ENCODE measurements around the gene SLC22A23.

Gene SLC22A23, protein sequence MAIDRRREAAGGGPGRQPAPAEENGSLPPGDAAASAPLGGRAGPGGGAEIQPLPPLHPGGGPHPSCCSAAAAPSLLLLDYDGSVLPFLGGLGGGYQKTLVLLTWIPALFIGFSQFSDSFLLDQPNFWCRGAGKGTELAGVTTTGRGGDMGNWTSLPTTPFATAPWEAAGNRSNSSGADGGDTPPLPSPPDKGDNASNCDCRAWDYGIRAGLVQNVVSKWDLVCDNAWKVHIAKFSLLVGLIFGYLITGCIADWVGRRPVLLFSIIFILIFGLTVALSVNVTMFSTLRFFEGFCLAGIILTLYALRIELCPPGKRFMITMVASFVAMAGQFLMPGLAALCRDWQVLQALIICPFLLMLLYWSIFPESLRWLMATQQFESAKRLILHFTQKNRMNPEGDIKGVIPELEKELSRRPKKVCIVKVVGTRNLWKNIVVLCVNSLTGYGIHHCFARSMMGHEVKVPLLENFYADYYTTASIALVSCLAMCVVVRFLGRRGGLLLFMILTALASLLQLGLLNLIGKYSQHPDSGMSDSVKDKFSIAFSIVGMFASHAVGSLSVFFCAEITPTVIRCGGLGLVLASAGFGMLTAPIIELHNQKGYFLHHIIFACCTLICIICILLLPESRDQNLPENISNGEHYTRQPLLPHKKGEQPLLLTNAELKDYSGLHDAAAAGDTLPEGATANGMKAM

DNA sequence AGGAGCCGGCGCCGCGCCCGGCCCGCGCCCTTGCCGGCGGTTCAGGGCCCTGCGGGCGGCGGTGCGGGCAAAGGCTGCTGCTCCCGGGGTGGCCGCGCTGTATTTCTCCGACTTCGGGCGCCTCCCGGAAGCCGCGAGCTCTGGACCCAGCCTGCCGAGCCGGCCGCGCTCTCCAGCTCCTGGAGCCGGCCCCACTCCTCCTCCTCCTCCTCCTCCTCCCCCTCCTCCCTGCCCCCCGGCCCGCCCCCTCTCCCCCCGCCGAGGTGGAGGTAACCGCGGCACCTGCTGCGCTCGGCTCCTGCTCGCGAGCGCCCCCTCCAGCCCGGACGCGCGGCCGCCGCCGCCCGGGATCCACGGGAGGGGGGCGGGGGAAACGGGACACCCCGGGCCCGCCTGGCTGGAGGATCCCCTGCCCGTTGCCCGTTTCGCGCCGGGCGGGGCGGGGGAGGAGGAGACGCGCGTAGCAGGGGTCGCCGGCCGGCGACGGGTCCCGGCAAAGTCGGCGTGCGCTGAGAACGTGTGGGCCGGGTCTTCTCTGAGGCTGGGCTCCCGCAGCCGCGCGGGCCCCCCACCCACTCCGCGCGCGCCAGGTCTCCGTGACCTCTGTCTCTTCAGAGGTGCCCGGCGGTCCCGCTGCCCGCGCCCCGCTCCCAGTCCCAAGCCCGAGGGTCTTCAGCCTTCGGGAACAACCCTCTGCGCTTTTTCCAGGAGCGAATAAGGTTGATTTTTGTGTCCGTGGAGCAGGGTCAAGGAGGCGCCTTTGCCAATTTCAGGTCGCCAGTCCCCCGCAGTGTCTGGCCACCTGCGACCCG lies at the start of gene SLC22A23:
Gene SLC22A23 (minus strand): TSS at position 153 of the 812 bp plus-strand sequence. CDS start 491 bp downstream, outside the sequence.
- no peak for DNase-seq

DNA sequence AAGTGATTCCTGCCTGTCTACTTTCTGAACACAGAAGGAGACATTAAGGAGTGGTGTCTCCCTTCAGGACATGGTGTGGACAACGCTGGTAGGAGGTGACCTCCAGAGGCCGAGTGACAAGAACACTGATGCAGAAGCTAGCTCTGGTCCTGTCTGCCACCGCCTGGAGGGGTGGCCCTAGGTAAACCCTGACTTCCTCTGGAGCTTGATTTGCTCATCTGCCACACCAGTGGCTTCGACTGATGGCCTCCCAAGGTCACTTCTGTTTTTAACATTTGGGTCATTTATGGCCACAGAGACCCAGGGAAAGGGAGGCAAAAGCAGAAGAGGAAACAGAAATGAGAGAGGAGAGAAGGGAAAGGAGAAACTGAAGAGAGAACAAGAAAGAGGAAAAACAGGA lies 49.4 kb upstream of the SLC22A23 start:
- no peak for DNase-seq

- no peak for DNase-seq
These were observed 48.3 kb upstream of the SLC22A23 start for GRCh38 chr6:3504938-3505805.

DNA sequence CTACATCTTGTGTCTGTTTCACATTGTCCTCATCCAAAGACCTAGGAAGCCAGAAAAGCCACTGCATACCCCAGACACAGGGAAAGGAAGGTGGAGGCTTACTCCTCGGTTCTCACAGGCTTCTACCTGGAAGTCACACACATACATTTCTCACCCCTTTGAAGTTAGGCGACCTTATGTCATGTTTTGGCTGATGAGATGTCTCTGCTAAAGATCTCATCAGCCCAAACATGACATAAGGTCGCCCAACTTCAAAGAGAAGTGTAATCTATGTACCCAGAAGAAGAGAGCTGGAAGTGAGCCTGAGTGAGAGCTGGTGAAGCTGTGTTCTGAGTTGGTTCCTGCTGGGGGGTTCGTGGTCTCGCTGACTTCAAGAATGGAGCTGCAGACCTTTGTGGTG lies 47.5 kb upstream of the SLC22A23 start:
- DNase-seq, result no peak

- no peak for DNase-seq
These were observed 45.1 kb upstream of the SLC22A23 start for GRCh38 chr6:3501826-3502500.

DNA sequence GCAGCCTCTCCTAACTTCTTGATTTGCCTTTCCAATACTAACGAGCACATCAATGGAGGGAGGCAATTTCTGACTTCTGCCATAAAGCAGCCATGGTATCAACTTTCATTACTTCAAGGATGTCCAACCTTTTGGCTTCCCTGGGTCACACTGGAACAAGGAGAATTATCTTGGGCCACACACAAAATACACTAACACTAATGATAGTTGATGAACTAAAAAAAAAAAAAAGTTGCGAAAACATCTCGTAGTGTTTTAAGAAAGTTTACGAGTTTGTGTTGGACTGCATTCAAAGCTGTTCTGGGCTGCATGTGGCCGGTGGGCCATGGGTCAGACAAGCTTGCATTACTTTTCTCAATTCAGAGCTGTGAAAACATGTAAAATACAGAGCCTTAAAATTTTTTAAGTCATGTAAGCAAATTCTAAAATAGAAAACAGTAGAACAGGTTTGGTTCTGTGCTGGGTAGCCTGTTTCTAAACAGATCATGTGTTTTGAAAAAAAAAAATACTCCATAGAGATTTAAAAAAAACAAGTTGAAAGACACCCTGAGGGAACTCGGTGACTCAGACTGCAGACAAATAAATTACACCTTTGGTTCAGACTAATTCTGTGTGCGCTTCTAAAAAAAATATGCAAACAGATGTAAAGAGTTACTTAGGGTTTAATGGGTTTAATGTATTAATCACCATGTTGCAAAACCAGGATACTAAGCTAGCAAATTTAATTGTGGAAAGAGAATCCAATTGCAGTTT lies 43.6 kb upstream of the SLC22A23 start:
- DNase-seq, result no peak

DNA sequence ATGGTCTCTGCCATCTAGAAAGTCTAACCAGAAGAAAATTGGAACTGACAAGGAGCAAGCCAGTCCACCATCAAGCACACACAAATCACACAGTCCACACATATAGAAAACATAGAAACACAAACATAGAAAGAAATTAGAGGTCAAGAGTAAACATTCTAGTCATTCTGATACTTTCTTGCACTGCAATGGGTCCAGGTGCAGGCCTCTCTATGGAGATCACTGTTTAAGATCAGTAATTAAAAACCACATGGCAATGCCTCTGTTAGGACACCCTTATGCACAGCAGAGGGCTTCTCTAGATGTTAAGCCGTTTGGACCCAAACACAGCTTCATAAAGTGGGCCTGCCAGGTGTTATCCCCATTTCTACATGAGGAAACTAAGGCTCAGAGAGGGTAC lies 42.8 kb upstream of the SLC22A23 start:
- DNase-seq, result no peak

DNA sequence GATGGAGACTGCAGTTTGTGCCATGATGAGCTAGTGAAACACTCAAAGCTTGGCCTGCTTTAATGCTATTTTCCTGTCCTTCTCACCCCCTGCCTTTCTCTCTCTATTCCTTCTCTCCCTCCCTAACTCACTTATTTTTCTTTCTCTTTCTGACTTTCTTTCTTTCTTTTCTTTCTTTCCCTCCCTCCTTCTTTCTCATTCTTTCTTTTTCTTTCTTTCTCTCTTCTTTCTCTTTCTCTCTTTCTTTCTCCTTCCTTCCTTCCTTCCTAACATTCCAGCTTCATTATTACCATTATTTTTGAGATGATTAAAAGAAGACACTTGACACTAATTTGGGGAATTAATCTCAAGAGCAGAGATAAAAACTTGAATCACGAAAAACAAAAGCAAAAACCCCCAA lies 39.5 kb upstream of the SLC22A23 start:
- no peak for DNase-seq

DNA sequence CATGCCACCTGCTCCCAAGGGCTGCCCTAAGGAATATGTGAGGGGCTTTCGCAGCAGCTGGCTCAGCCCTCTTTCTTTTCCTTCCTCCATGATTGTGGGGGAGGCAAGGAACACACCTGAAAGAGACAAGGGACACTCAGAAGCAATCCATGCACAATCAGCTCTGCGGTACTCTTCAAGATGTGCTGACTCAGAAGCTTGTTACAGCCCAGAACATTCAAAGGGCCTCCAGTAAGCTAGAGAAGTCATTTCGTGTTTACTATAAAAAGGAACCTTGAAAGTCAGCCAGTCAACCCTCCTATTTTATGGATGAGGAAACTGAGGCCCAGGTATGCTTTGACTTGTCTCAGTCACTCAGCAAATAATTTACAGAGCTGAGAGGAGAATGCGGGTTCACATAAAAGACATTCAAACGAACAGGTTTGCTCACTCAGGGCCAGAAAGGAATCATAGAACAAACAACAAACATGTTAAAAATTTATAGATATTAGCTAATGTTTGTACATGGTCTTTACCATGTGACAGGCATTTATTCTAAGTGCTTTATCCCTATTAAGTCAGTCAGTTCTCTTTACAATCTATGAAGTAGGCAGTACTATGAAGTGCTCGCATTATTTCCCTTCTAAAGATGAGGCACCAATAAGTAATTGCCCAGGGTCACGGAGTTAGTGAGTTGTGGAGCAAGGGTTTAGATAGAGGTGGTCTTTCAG lies 37.7 kb upstream of the SLC22A23 start:
- DNase-seq, result no peak

- DNase-seq, result no peak
These were observed 33.8 kb upstream of the SLC22A23 start for GRCh38 chr6:3490625-3490980.

DNA sequence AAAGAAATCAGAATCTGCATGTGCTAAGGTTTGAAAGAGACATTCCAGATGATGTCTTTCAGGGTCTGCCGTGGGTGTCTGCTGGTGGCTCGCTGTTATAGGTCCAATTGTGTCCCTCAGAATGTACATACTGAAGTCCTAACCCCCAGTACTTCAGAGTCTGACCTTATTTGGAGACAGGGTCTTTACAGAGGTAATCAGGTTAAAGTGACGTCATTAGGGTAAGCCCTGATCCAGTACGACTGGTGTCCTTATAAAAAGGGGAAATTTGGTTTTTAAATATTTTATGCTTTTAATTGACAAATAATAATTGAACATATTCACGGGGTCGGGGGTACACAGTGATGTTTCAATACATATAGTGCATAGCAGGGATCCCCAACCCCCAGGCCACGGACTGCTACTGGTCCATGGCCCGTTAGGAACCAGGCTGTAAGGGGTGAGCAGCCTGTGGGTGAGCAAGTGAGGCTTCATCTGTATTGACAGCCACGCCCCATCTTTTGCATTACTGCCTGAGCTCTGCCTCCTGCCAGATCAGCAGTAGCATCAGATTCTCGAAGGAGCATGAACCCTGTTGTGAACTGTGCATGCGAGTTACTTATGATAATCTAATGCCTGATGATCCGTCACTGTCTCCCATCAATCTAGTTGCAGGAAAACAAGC lies 33.2 kb upstream of the SLC22A23 start:
- no peak for DNase-seq

GRCh38 chr6:3489027-3489757 lies 32.3 kb upstream of the SLC22A23 start:
- no peak for DNase-seq

GRCh38 chr6:3484946-3485345 lies 28.1 kb upstream of the SLC22A23 start:
- DNase-seq, result no peak

DNA sequence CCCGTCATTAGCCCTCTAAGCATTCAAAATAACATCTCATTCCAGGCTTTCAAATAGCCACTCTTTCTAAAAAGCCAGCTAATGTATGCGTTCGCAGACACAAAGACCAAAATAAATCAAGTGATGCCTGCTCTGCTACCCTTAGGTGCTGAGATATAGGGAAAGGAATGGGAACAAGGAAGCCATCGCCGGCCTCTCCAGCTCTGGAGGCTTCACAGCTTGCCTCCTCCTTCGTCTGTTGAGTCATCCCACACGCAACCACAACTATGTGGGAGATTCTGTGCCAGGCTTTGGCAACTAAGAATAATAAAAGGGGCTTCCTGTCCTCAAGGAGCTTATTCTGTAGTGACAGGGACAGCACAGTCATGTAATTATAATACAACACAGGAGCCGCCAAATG lies 27.3 kb upstream of the SLC22A23 start:
- no peak for DNase-seq

DNA sequence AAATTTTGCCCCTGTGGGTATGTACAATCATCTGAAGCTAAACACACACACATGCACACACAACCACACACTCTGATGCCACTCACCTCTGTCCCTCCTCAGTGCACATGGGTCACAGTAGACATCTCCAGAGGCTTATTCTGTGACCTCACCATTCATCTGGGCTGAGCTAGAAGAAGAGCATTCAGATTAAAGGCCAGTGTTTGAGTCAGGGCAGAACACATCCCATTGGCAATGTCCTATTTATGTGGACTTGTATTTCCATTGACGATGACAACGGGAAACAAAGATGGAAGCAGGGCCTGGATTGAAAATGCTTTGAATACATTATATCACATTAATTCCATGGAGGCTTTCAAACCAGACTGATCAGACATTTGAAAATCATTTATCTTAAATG lies 26.8 kb upstream of the SLC22A23 start:
- DNase-seq, result no peak

DNA sequence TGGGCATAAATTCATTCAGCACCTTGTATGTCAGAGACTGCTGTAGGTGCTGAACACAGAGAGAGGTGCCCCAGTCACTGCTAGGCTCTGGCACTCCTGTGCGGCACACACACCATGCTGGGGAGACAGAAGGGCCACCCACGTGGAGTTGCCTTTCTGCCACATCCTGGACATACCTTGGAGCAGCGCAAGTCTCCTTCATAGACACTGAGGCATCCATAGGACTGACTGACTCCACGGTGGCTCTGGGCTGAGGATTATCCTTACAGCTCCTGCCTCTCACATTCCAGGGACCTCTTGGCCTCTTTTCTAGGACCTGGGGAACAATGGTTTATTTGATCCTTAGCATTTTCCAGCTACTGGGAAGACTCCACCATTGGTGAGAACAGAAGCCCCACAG lies 26.0 kb upstream of the SLC22A23 start:
- DNase-seq, result no peak

DNA sequence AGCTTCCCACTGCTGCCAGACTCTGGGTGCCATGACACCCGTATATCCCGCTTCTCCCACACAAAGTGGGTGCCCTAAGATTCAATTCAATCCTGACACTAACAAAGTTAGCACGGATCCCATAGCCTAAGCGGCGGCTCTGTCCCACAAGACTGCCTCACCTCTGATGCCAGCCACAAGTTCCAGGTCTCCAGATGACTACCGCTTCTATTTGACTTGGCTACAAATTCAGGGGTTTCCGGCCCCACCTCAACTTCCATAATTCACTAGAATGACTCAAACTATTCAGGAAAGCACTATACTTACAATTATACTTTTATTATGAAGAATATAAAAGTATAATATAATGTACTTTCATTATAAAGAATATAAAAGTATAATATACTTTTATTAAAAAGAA lies 24.8 kb upstream of the SLC22A23 start:
- DNase-seq, result no peak

DNA sequence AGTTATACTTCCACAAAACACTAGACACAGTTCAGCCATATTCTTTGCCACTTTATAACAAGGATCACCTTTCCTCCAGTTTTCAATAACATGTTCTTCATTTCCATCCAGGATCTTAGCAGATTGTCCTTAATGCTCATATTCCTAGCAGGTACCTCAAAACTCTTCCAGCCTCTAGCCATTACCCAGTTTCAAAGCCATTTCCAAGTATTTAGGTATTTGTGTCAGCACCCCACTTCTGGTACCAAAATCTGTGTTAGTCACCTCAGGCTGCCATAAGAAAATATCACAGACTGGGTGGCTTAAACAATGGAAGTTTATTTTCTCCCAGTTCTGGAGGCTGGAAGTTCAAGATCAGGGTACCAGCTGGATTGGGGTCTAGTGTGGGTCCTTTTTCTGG lies 23.2 kb upstream of the SLC22A23 start:
- no peak for DNase-seq

DNA sequence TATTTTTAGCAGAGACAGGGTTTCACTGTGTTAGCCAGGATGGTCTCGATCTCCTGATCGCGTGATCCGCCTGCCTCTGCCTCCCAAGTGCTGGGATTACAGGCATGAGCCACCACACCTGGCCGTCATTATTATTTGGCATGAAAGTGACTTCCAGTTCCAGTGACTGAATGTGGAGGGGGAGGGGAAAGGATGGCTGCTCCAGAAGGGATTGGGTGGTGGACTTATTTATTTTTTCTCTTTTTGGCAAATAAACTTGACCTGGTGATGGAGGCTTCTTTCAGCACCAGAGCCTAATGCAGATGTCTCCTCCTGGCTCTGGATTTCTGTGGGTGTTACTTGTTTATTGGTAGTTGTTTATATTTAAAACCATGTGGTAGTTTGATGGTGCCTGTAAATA lies 16.9 kb upstream of the SLC22A23 start:
- no peak for DNase-seq

Data from amniotic stem cell (primary cell).